NCI-H82 (cell line): ENCODE measurements around the gene LIPC.

Experiments used
- DNase-seq: peaks from one replicate; lab custom pipeline; 2025; lab: John Stamatoyannopoulos, UW

Gene LIPC

GRCh38 chr15:58495891-58496408 lies 64.2 kb downstream of the LIPC start:
- DNase-seq = no peak

GRCh38 chr15:58497046-58497785 lies 65.4 kb downstream of the LIPC start:
- peak; percentile 81 for DNase-seq

- DNase-seq = peak; percentile 17
These were observed 67.2 kb downstream of the LIPC start for GRCh38 chr15:58498821-58499580.

- DNase-seq = no peak
These were observed 69.2 kb downstream of the LIPC start for GRCh38 chr15:58501006-58501405.

- DNase-seq = no peak
These were observed 69.9 kb downstream of the LIPC start for GRCh38 chr15:58501636-58502188.

- no peak for DNase-seq
These were observed 71.6 kb downstream of the LIPC start for GRCh38 chr15:58503139-58504027.

GRCh38 chr15:58504674-58505234 lies 73.0 kb downstream of the LIPC start:
- DNase-seq = no peak

- no peak for DNase-seq
These were observed 73.8 kb downstream of the LIPC start for GRCh38 chr15:58505581-58505980.

- no peak for DNase-seq
These were observed 74.3 kb downstream of the LIPC start for GRCh38 chr15:58506064-58506490.

GRCh38 chr15:58506783-58507668 lies 75.2 kb downstream of the LIPC start:
- no peak for DNase-seq

GRCh38 chr15:58509556-58509955 lies 77.8 kb downstream of the LIPC start:
- DNase-seq = no peak

- DNase-seq = no peak
These were observed 79.2 kb downstream of the LIPC start for GRCh38 chr15:58510715-58511598.

- peak; percentile 25 for DNase-seq
These were observed 79.8 kb downstream of the LIPC start for GRCh38 chr15:58511599-58511987.

GRCh38 chr15:58512522-58512921 lies 80.7 kb downstream of the LIPC start:
- no peak for DNase-seq

- no peak for DNase-seq
These were observed 81.2 kb downstream of the LIPC start for GRCh38 chr15:58513008-58513407.

- DNase-seq = no peak
These were observed 82.0 kb downstream of the LIPC start for GRCh38 chr15:58513726-58514336.

- no peak for DNase-seq
These were observed 84.0 kb downstream of the LIPC start for GRCh38 chr15:58515807-58516206.

GRCh38 chr15:58517252-58517681 lies 85.5 kb downstream of the LIPC start:
- DNase-seq = no peak
